WTC11 (cell line): Measurements from ENCODE around the gene TMEM120A. TPM values are rescaled to one million over a fixed set of nuclear protein-coding genes. Genes with fewer than 3 reads are reported as not detected.

Experiments
- ATAC-seq: fragments of 200-7000 bp; cut with Tn5 transposase; 2 replicates; pipeline ENCODE4 v1.10.0; 2021; ENCODE audit warnings: mild to moderate bottlenecking, moderate library complexity
- CTCF ChIA-PET: fragments of 300-600 bp; sonication (Branson Sonifier 250); formaldehyde crosslinking; loops from one replicate; lab custom pipeline; 2021; ENCODE audit warnings: antibody characterized with exemption; lab: Charles Lee
- POLR2A ChIA-PET: fragments of 350-600 bp; sonication (Branson Sonifier 250); formaldehyde crosslinking; loops from one replicate; lab custom pipeline; 2021; ENCODE audit warnings: antibody characterized with exemption; lab: Charles Lee
- DNase-seq: peaks from one replicate; pipeline ENCODE4 v3.0.0; 2021; ENCODE audit warnings: low spot score
- H3K27ac Mint-ChIP-seq: 2 replicates; pipeline ENCODE4 v1.8.0; 2021; ENCODE audit warnings: mixed read lengths
- H3K27me3 Mint-ChIP-seq: 2 replicates; pipeline ENCODE4 v1.8.0; 2021; ENCODE audit warnings: low read depth, mild to moderate bottlenecking, moderate library complexity, mixed read lengths
- H3K36me3 Mint-ChIP-seq: 2 replicates; pipeline ENCODE4 v1.8.0; 2021; ENCODE audit warnings: mixed read lengths
- H3K4me1 Mint-ChIP-seq: 2 replicates; pipeline ENCODE4 v1.8.0; 2022; ENCODE audit warnings: mixed read lengths
- H3K4me3 Mint-ChIP-seq: 2 replicates; pipeline ENCODE4 v1.8.0; 2021; ENCODE audit warnings: mild to moderate bottlenecking, moderate library complexity, mixed read lengths
- H3K9me3 Mint-ChIP-seq: 2 replicates; pipeline ENCODE4 v1.8.0; 2021; ENCODE audit warnings: mixed read lengths
- CREB1 ChIP-seq: sonication (generic); formaldehyde crosslinking; IDR thresholded peaks from 2 replicates; pipeline ENCODE4 v1.8.0; 2023; ENCODE audit warnings: mild to moderate bottlenecking, missing genetic modification reagents
- CREM ChIP-seq: sonication (generic); formaldehyde crosslinking; IDR thresholded peaks from 2 replicates; pipeline ENCODE4 v1.8.1; 2022; ENCODE audit warnings: mild to moderate bottlenecking, missing genetic modification reagents, moderate library complexity
- EMX1 ChIP-seq: fragments of 250-450 bp; sonication (Bioruptor Pico); IDR thresholded peaks from 2 replicates; pipeline ENCODE4 v1.8.0; 2021; ENCODE audit warnings: mild to moderate bottlenecking
- FOXJ3 ChIP-seq: sonication (generic); formaldehyde crosslinking; IDR thresholded peaks from 2 replicates; pipeline ENCODE4 v1.9.0; 2021; ENCODE audit warnings: missing genetic modification reagents, mild to moderate bottlenecking, borderline replicate concordance
- IRF2 ChIP-seq: sonication (generic); formaldehyde crosslinking; IDR thresholded peaks from 2 replicates; pipeline ENCODE4 v1.8.0; 2022; ENCODE audit warnings: low read depth, missing genetic modification reagents, borderline replicate concordance
- JUN ChIP-seq: sonication (generic); formaldehyde crosslinking; IDR thresholded peaks from 2 replicates; pipeline ENCODE4 v1.8.0; 2023; ENCODE audit warnings: mild to moderate bottlenecking, missing genetic modification reagents
- NFATC4 ChIP-seq: fragments of 250-450 bp; sonication (Bioruptor Pico); IDR thresholded peaks from 2 replicates; pipeline ENCODE4 v1.9.0; 2021; ENCODE audit warnings: mild to moderate bottlenecking
- SOX15 ChIP-seq: fragments of 250-450 bp; sonication (Bioruptor Pico); IDR thresholded peaks from 2 replicates; pipeline ENCODE4 v1.9.0; 2021; ENCODE audit warnings: mild to moderate bottlenecking
- TEAD4 ChIP-seq: sonication (generic); formaldehyde crosslinking; IDR thresholded peaks from 2 replicates; pipeline ENCODE4 v1.8.0; 2022; ENCODE audit warnings: mild to moderate bottlenecking, missing genetic modification reagents
- ZNF396 ChIP-seq: fragments of 250-450 bp; sonication (Bioruptor Pico); IDR thresholded peaks from 2 replicates; pipeline ENCODE4 v1.8.0; 2021; ENCODE audit warnings: mild to moderate bottlenecking, moderate library complexity, borderline replicate concordance
- ZNF416 ChIP-seq: fragments of 250-450 bp; sonication (Bioruptor Pico); IDR thresholded peaks from 2 replicates; pipeline ENCODE4 v1.9.0; 2021; ENCODE audit warnings: mild to moderate bottlenecking, inconsistent platforms
- ZNF671 ChIP-seq: fragments of 250-450 bp; sonication (Bioruptor Pico); IDR thresholded peaks from 2 replicates; pipeline ENCODE4 v1.8.0; 2021; ENCODE audit warnings: mild to moderate bottlenecking
- total RNA-seq: library from RNA; stranded (reverse); gene quantifications from 3 replicates; pipeline ENCODE4 v1.2.3, GENCODE V29; 2021
- TF ChIP-seq, protein P1 (sequence below): fragments of 200-600 bp; IDR thresholded peaks from 2 replicates; pipeline ENCODE4 v1.8.0; 2022; ENCODE audit warnings: antibody characterized with exemption
- TF ChIP-seq, protein P2 (sequence below): fragments of 250-450 bp; sonication (Bioruptor Pico); IDR thresholded peaks from 2 replicates; pipeline ENCODE4 v2.1.2; 2022; ENCODE audit warnings: mild to moderate bottlenecking, moderate library complexity
- TF ChIP-seq, protein P3 (sequence below): sonication (generic); formaldehyde crosslinking; IDR thresholded peaks from 2 replicates; pipeline ENCODE4 v1.8.1; 2022; ENCODE audit warnings: mild to moderate bottlenecking, missing genetic modification reagents, moderate library complexity, borderline replicate concordance
- TF ChIP-seq, protein P4 (sequence below): fragments of 250-450 bp; sonication (Bioruptor Pico); conservative IDR thresholded peaks from 2 replicates; pipeline ENCODE4 v1.9.0; 2021; ENCODE audit warnings: mild to moderate bottlenecking
- TF ChIP-seq, protein P5 (sequence below): fragments of 250-450 bp; sonication (Bioruptor Pico); IDR thresholded peaks from 2 replicates; pipeline ENCODE4 v1.8.0; 2021; ENCODE audit warnings: mild to moderate bottlenecking
- TF ChIP-seq, protein P6 (sequence below): sonication (generic); formaldehyde crosslinking; IDR thresholded peaks from 2 replicates; pipeline ENCODE4 v1.8.1; 2023; ENCODE audit warnings: mild to moderate bottlenecking, missing genetic modification reagents

The TMEM120A gene
- total RNA-seq, 1 experiment from 2014 or later: 21.9 TPM

DNA sequence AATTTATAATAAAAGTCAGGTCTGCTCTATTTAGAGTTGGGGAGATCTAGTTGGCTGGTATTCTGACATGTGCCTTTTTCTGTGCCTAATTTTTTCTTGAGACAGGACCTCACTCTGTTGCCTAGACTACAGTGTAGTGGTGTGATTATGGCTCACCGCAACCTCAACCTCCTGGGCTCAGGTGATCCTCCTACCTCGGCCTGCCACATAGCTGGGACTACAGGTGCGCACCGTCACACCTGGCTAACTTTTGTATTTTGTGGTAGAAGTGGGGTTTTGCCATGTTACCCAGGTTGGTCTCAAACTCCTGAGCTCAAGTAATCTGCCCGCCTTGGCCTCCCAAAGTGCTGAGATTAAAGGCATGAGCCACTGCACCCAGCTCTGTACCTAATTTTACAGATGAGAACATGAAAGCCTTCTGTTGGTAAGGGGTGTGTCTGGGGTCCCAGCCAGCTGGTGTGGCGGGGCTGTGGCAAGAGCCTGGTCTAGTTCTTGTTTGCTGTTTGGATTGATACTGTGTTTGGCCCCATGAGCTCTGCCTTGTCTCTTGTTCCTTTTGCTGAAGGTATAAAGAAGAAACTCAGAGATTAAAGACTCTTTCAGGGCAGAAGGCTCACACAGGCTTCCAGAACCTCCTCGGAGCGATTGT lies 48.1 kb downstream of the TMEM120A start:
- Mint-ChIP-seq H3K27ac (peak overlapping the region; percentile 70), H3K4me1 (no peaks in the 10 kb centered on the region), H3K36me3 (peaks cover 6% of the 10 kb centered on the region; the same call in 1 of the 2 replicates), H3K4me3 (no peak overlapping the region), H3K9me3 (no peaks in the 10 kb centered on the region), H3K27me3 (no peaks in the 10 kb centered on the region)
- no peak for DNase-seq
- no peak for TF ChIP-seq FOXJ3 (CRISPR knock-in tag)
- no peak for TF ChIP-seq IRF2 (CRISPR knock-in tag)
- TF ChIP-seq, protein P1, sequence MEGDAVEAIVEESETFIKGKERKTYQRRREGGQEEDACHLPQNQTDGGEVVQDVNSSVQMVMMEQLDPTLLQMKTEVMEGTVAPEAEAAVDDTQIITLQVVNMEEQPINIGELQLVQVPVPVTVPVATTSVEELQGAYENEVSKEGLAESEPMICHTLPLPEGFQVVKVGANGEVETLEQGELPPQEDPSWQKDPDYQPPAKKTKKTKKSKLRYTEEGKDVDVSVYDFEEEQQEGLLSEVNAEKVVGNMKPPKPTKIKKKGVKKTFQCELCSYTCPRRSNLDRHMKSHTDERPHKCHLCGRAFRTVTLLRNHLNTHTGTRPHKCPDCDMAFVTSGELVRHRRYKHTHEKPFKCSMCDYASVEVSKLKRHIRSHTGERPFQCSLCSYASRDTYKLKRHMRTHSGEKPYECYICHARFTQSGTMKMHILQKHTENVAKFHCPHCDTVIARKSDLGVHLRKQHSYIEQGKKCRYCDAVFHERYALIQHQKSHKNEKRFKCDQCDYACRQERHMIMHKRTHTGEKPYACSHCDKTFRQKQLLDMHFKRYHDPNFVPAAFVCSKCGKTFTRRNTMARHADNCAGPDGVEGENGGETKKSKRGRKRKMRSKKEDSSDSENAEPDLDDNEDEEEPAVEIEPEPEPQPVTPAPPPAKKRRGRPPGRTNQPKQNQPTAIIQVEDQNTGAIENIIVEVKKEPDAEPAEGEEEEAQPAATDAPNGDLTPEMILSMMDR: no peak
- TF ChIP-seq, protein P2, sequence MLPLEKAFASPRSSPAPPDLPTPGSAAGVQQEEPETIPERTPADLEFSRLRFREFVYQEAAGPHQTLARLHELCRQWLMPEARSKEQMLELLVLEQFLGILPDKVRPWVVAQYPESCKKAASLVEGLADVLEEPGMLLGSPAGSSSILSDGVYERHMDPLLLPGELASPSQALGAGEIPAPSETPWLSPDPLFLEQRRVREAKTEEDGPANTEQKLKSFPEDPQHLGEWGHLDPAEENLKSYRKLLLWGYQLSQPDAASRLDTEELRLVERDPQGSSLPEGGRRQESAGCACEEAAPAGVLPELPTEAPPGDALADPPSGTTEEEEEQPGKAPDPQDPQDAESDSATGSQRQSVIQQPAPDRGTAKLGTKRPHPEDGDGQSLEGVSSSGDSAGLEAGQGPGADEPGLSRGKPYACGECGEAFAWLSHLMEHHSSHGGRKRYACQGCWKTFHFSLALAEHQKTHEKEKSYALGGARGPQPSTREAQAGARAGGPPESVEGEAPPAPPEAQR (CRISPR knock-in tag): no peak
- TF ChIP-seq SOX15: no peak
- TF ChIP-seq, protein P3, sequence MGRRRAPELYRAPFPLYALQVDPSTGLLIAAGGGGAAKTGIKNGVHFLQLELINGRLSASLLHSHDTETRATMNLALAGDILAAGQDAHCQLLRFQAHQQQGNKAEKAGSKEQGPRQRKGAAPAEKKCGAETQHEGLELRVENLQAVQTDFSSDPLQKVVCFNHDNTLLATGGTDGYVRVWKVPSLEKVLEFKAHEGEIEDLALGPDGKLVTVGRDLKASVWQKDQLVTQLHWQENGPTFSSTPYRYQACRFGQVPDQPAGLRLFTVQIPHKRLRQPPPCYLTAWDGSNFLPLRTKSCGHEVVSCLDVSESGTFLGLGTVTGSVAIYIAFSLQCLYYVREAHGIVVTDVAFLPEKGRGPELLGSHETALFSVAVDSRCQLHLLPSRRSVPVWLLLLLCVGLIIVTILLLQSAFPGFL (CRISPR knock-in tag): no peak
- TF ChIP-seq EMX1 (CRISPR knock-in tag): no peak
- no peak for TF ChIP-seq JUN (CRISPR knock-in tag)
- no peak for TF ChIP-seq CREB1 (CRISPR knock-in tag)
- TF ChIP-seq, protein P4, sequence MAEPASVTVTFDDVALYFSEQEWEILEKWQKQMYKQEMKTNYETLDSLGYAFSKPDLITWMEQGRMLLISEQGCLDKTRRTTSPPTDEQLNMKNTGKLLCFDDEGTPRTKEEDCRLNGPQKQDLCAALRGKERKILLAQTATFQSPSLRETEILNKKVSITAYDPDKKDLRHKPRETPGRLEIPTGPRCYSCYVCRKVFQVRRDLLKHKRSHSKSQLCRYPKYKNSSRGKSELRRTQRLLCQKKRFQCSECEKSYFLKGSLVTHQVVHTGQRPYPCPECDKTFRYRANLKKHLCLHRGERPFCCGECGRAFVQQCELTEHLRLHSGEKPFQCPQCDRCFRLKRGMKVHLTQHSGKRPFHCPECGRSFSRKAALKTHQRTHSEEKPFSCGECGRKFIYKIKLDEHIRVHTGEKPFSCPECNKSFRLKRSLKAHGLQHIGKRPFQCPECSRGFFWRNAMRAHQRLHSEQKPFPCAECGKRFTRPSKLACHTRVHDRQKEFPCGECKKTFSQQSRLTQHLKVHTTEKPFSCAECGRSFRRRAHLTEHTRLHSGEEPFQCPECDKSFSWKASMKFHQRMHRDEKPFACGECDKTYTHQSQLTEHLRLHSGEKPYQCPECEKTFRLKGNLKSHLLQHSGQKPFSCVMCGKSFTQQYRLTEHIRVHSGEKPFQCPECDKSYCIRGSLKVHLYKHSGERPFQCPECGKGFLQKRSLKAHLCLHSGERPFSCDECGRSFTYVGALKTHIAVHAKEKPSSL (CRISPR knock-in tag): no peak
- no peak for TF ChIP-seq ZNF396 (CRISPR knock-in tag)
- TF ChIP-seq ZNF671: no peak
- TF ChIP-seq CREM (CRISPR knock-in tag): no peak
- no peak for TF ChIP-seq NFATC4
- TF ChIP-seq, protein P5, sequence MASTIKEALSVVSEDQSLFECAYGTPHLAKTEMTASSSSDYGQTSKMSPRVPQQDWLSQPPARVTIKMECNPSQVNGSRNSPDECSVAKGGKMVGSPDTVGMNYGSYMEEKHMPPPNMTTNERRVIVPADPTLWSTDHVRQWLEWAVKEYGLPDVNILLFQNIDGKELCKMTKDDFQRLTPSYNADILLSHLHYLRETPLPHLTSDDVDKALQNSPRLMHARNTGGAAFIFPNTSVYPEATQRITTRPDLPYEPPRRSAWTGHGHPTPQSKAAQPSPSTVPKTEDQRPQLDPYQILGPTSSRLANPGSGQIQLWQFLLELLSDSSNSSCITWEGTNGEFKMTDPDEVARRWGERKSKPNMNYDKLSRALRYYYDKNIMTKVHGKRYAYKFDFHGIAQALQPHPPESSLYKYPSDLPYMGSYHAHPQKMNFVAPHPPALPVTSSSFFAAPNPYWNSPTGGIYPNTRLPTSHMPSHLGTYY: no peak
- TF ChIP-seq TEAD4 (CRISPR knock-in tag): no peak
- TF ChIP-seq, protein P6, sequence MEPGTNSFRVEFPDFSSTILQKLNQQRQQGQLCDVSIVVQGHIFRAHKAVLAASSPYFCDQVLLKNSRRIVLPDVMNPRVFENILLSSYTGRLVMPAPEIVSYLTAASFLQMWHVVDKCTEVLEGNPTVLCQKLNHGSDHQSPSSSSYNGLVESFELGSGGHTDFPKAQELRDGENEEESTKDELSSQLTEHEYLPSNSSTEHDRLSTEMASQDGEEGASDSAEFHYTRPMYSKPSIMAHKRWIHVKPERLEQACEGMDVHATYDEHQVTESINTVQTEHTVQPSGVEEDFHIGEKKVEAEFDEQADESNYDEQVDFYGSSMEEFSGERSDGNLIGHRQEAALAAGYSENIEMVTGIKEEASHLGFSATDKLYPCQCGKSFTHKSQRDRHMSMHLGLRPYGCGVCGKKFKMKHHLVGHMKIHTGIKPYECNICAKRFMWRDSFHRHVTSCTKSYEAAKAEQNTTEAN (CRISPR knock-in tag): no peak
- TF ChIP-seq ZNF416 (CRISPR knock-in tag): no peak
- ChIA-PET POLR2A (no interaction called here), CTCF (no interaction called here)
- no peak for ATAC-seq
